MCF 10A (cell line): Measurements from ENCODE around the gene KLK1. TPM values are rescaled to one million over a fixed set of nuclear protein-coding genes. Genes with fewer than 3 reads are reported as not detected.
"Not testable (repeated sequence)": the region's sequence is repeated elsewhere in the genome, so short reads cannot be mapped to it uniquely, and the experiment has no call there.

Experiments used
- BruUV-seq: library from RNA; stranded (reverse); fragments of 400-500 nt; replicated peaks from 2 replicates; lab custom pipeline; 2021; lab: Mats Ljungman, UMichigan
- CTCF ChIA-PET: fragments of 300-600 bp; sonication (Branson Sonifier 250); formaldehyde crosslinking; extraction: SDS; loops from one replicate; lab custom pipeline; 2021; ENCODE audit warnings: antibody characterized with exemption, inconsistent platforms; lab: Yijun Ruan, JAX
- POLR2A ChIA-PET: fragments of 300-600, 350-650 bp; sonication (Branson Sonifier 250); formaldehyde crosslinking; extraction: SDS; loops from one replicate; lab custom pipeline; 2020; ENCODE audit warnings: antibody characterized with exemption, inconsistent platforms; lab: Yijun Ruan, JAX
- DNase-seq: peaks from one replicate; pipeline ENCODE4 v3.0.0-alpha.2; 2018; ENCODE audit not compliant: unreplicated experiment
- H3K27ac Mint-ChIP-seq: one replicate; pipeline ENCODE4 v1.8.0; 2022; ENCODE audit warnings: mild to moderate bottlenecking, low read depth, mixed read lengths; ENCODE audit not compliant: unreplicated experiment
- H3K27me3 Mint-ChIP-seq: one replicate; pipeline ENCODE4 v1.8.0; 2022; ENCODE audit warnings: mixed read lengths; ENCODE audit not compliant: insufficient read depth, unreplicated experiment
- H3K36me3 Mint-ChIP-seq: one replicate; pipeline ENCODE4 v1.8.0; 2022; ENCODE audit warnings: mild to moderate bottlenecking, moderate library complexity, mixed read lengths; ENCODE audit not compliant: insufficient read depth, unreplicated experiment
- H3K4me1 Mint-ChIP-seq: one replicate; pipeline ENCODE4 v1.8.0; 2022; ENCODE audit warnings: mixed read lengths; ENCODE audit not compliant: insufficient read depth, unreplicated experiment
- H3K4me3 Mint-ChIP-seq: one replicate; pipeline ENCODE4 v1.8.0; 2022; ENCODE audit warnings: mild to moderate bottlenecking, moderate library complexity, mixed read lengths; ENCODE audit not compliant: unreplicated experiment
- H3K9me3 Mint-ChIP-seq: one replicate; pipeline ENCODE4 v1.8.0; 2022; ENCODE audit warnings: mixed read lengths; ENCODE audit not compliant: unreplicated experiment
- CTCF ChIP-seq: fragments of 200-600 bp; IDR thresholded peaks from one replicate; pipeline ENCODE4 v1.8.0; 2022; ENCODE audit warnings: antibody characterized with exemption, mild to moderate bottlenecking; ENCODE audit not compliant: unreplicated experiment
- intact Hi-C: fragments of 100-400 bp; cut with micrococcal nuclease; formaldehyde crosslinking; loops from 2 replicates; pipeline ENCODE4 v1.14.1; 2022
- total RNA-seq: library from RNA; stranded (reverse); gene quantifications from 2 replicates; pipeline ENCODE4 v1.2.3, GENCODE V29; 2022

KLK1 gene
- total RNA-seq, 1 experiment from 2014 or later: 0.84 TPM

- no peak for DNase-seq
- Mint-ChIP-seq H3K27me3 (peaks cover 12% of the 10 kb centered on the region), H3K9me3 (peaks cover 10% of the 10 kb centered on the region), H3K36me3 (no peaks in the 10 kb centered on the region), H3K27ac (no peak overlapping the region), H3K4me1 (no peaks in the 10 kb centered on the region), H3K4me3 (no peak overlapping the region)
- intact Hi-C loops: no loop called here
- no peak for TF ChIP-seq CTCF
- CTCF ChIA-PET: no interaction called here
- POLR2A ChIA-PET: interaction anchor here (0.8 kb wide), 1 partner anchor 10 kb away, joined by 3 read pairs; no protein-coding TSS in a partner anchor
- BruUV-seq: no TSS peak
Observed at GRCh38 chr19:50814883-50815282, 8.7 kb downstream of the KLK1 start.

DNA sequence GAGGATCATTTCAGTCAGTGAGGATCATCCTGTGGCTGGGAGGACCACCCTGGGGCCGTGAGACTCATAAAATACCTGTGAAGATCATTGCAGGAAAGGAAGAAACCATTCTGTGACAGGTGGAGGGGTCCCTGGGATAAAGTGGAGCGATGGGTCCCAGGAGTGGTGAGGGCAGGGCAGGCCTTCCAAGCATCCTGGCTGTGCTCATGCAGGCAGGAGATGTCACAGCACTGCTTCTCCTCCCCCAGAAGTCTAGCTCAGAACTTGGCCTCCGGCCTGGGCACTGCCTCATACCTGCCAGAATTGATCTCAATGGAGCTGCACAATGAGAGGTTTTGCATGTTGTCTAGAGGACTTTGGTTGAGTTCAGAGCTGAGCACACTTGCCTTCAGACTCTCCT lies 11.1 kb downstream of the KLK1 start:
- no peak for DNase-seq
- CTCF ChIA-PET: no interaction called here
- intact Hi-C loops: no loop called here
- Mint-ChIP-seq H3K27me3 (peaks cover 12% of the 10 kb centered on the region), H3K36me3 (no peaks in the 10 kb centered on the region), H3K27ac (no peak overlapping the region), H3K4me3 (no peak overlapping the region), H3K4me1 (no peaks in the 10 kb centered on the region), H3K9me3 (peaks cover 15% of the 10 kb centered on the region)
- POLR2A ChIA-PET: interaction anchor here (0.6 kb wide), 1 partner anchor 8 kb away, joined by 3 read pairs; no protein-coding TSS in a partner anchor
- BruUV-seq: no TSS peak
- no peak for TF ChIP-seq CTCF

DNA sequence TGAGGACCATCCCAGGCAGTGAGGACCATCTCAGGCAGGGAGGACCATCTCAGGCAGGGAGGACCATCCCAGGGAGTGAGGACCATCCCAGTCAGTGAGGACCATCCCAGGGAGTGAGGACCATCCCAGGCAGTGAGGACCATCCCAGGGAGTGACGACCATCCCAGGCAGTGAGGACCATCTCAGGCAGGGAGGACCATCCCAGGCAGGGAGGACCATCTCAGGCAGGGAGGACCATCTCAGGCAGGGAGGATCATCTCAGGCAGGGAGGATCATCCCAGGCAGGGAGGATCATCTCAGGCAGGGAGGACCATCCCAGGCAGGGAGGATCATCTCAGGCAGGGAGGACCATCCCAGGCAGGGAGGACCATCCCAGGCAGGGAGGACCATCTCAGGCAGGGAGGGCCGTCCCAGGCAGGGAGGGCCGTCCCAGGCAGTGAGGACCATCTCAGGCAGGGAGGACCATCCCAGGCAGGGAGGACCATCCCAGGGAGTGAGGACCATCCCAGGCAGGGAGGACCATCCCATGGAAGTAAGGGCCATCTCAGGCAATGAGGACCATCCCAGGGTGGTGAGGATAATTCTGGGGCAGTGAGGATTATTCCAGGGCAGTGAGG lies 11.9 kb downstream of the KLK1 start:
- H3K4me3 Mint-ChIP-seq, DNase-seq, H3K36me3 Mint-ChIP-seq, H3K4me1 Mint-ChIP-seq, POLR2A ChIA-PET, H3K27ac Mint-ChIP-seq, BruUV-seq, intact Hi-C loops: not testable (repeated sequence)
- Mint-ChIP-seq H3K27me3 (peaks cover 12% of the 10 kb centered on the region), H3K9me3 (peaks cover 15% of the 10 kb centered on the region)
- CTCF ChIA-PET: interaction anchor here (0.9 kb wide), 1 partner anchor 110 kb away, joined by 5 read pairs; no protein-coding TSS in a partner anchor

- Mint-ChIP-seq H3K4me1 (peaks cover 6% of the 10 kb centered on the region), H3K27me3 (no peaks in the 10 kb centered on the region), H3K9me3 (peaks cover 15% of the 10 kb centered on the region), H3K36me3 (peaks cover 13% of the 10 kb centered on the region), H3K4me3 (no peak overlapping the region), H3K27ac (no peak overlapping the region)
- ChIA-PET CTCF (interaction anchor here (0.6 kb wide), 1 partner anchor 30 kb away, joined by 3 read pairs; no protein-coding TSS in a partner anchor), POLR2A (no interaction called here)
- BruUV-seq: no TSS peak
- no peak for TF ChIP-seq CTCF
- no peak for DNase-seq
- intact Hi-C loops: loop anchor here (10.0 kb wide), 1 partner anchor 286 kb away; no protein-coding TSS in a partner anchor
Observed at GRCh38 chr19:50808856-50809255, 14.7 kb downstream of the KLK1 start.
